Ovary (tissue), 9 donors: ENCODE measurements around the gene RIOX2. TPM values are rescaled to one million over a fixed set of nuclear protein-coding genes. Genes with fewer than 3 reads are reported as not detected.

ENCODE experiments used
- DNase-seq, 5 donors: peaks; one replicate each; pipeline ENCODE4 v3.0.0-alpha.2; 2019 to 2020
- H3K27ac ChIP-seq, 2 donors: fragments of 200-600 bp; one replicate each; pipeline versions ENCODE4 v1.5.1 to v1.8.0; 2019 to 2022
- H3K27me3 ChIP-seq: fragments of 200-600 bp; one replicate; pipeline ENCODE4 v1.8.0; 2022
- H3K36me3 ChIP-seq: fragments of 200-600 bp; sonication (generic); one replicate; pipeline ENCODE4 v1.5.1; 2019
- H3K4me1 ChIP-seq: one replicate; pipeline ENCODE4 v1.8.1; 2013; ENCODE audit warnings: mild to moderate bottlenecking, moderate library complexity; ENCODE audit not compliant: insufficient read depth
- H3K4me3 ChIP-seq: fragments of 200-600 bp; sonication (generic); one replicate; pipeline ENCODE4 v1.5.1; 2017
- H3K9me3 ChIP-seq, 2 donors: fragments of 200-600 bp in 1 of 2; sonication (generic) in 1 of 2; one replicate each; pipeline versions ENCODE4 v1.5.1 to v1.8.1; 2013 to 2019; ENCODE audit warnings: mild to moderate bottlenecking in 1 of 2, moderate library complexity in 1 of 2
- CTCF ChIP-seq, 3 donors: fragments of 450-650 bp in 2 of 3; fragments of 200-600 bp in 1 of 3; IDR thresholded peaks; one replicate each; pipeline versions ENCODE4 v1.5.1 to v1.8.0; 2016 to 2022; ENCODE audit warnings: antibody characterized with exemption in 3 of 3, mild to moderate bottlenecking in 1 of 3
- EP300 ChIP-seq: sonication (generic); formaldehyde crosslinking; IDR thresholded peaks from one replicate; pipeline ENCODE4 v1.6.1; 2017; ENCODE audit warnings: antibody characterized with exemption
- POLR2A ChIP-seq: fragments of 450-650 bp; IDR thresholded peaks from one replicate; pipeline ENCODE4 v1.6.1; 2017; ENCODE audit warnings: antibody characterized with exemption, mild to moderate bottlenecking, moderate library complexity
- WGBS, 3 donors: extraction: QIAGEN DNeasy Blood & Tissue Kit in 1 of 3; methylation state at CpG; one replicate each; pipeline versions ENCODE4 v1.1.5 to v1.1.7; 2013 to 2017; 5-methylcytosine and 5-hydroxymethylcytosine counted together
- intact Hi-C, 4 donors: fragments of 100-400 bp; cut with DNase I; formaldehyde crosslinking; loops; one replicate each; pipeline versions ENCODE4 v1.11.0 to v1.15.1; 2022 to 2023
- polyA plus RNA-seq, 2 donors: library from polyadenylated mRNA; stranded (reverse); fragments of 200-250 nt in 1 of 2; fragments of 350-450 nt in 1 of 2; fragmentation: Illumina TruSeq in 1 of 2; extraction: RNeasy Lipid Tissue Mini Kit (QIAGEN cat#74804) in 1 of 2; gene quantifications; one replicate each; pipeline ENCODE4 v1.2.3, GENCODE V29; 2013 to 2014
- total RNA-seq, 7 donors: library from RNA; depleted of rRNA in 2 of 7; stranded (reverse); fragments of >200 nt in 2 of 7; fragmentation: NEBNext Ultra II Directional in 3 of 7; extraction: Animal tissue kit (Norgen Biotek cat#: 25700) in 3 of 7; gene quantifications; one replicate each; pipeline versions ENCODE4 v1.1.0 to v1.2.4, GENCODE V29; 2016 to 2023
- donor health status: DM: no; HTN: no; CAD: no; lungs with moderate emphysema.
- donor health status: DM: no; HTN: no; CAD: no.
- donor health status: Bipolar disorder and iron deficiency.
- donor health status: DM: yes; HTN: yes; CAD: no.
- donor health status: DM: no; HTN: no; CAD: no.
- donor health status: DM: yes; HTN: yes; CAD: no.

Gene RIOX2
- total and polyA plus RNA-seq, 9 donors, result 10.3 to 36.7 (median 22.7) TPM

- H3K4me1 ChIP-seq, result no peaks in the 10 kb centered on the region
- H3K36me3 ChIP-seq, result no peaks in the 10 kb centered on the region
- no peak overlapping the region for H3K4me3 ChIP-seq
- H3K27me3 ChIP-seq, result no peaks in the 10 kb centered on the region
- no peaks in the 10 kb centered on the region for H3K9me3 ChIP-seq
- intact Hi-C loops, result no loop called here
- WGBS, 3 donors, result 29 to 39% (median 30%) methylated on average over 1 of the region's 1 CpG
- no peak for DNase-seq
- no peak overlapping the region for H3K27ac ChIP-seq
- TF ChIP-seq CTCF (IDR thresholded peaks at IDR 0.05) (no peak), EP300 (no peak), POLR2A (no peak)
Observed at GRCh38 chr3:97999994-98000393, 27.8 kb upstream of the RIOX2 start.

GRCh38 chr3:97999103-97999502 is 26.9 kb upstream of the RIOX2 start:
- H3K36me3 ChIP-seq, result no peaks in the 10 kb centered on the region
- intact Hi-C loops, result no loop called here
- DNase-seq, result no peak
- no peak overlapping the region for H3K4me3 ChIP-seq
- 66 to 71% (median 71%) methylated on average over 5 of the region's 5 CpGs for WGBS, 3 donors
- H3K27ac ChIP-seq, result no peak overlapping the region
- no peaks in the 10 kb centered on the region for H3K27me3 ChIP-seq
- H3K9me3 ChIP-seq, result no peaks in the 10 kb centered on the region
- H3K4me1 ChIP-seq, result no peaks in the 10 kb centered on the region
- TF ChIP-seq EP300 (no peak), CTCF (IDR thresholded peaks at IDR 0.05) (no peak), POLR2A (no peak)

GRCh38 chr3:97996988-97997387 is 24.8 kb upstream of the RIOX2 start:
- TF ChIP-seq CTCF (IDR thresholded peaks at IDR 0.05) (no peak), POLR2A (no peak), EP300 (no peak)
- WGBS, 3 donors, result 84 to 90% (median 85%) methylated on average over 4 of the region's 4 CpGs
- Histone ChIP-seq H3K36me3 (no peaks in the 10 kb centered on the region), H3K27me3 (no peaks in the 10 kb centered on the region), H3K4me1 (no peaks in the 10 kb centered on the region), H3K4me3 (no peak overlapping the region), H3K9me3 (no peaks in the 10 kb centered on the region), H3K27ac (no peak overlapping the region)
- DNase-seq, result no peak
- intact Hi-C loops, result no loop called here

GRCh38 chr3:97994328-97994945 is 22.2 kb upstream of the RIOX2 start:
- intact Hi-C loops, result no loop called here
- DNase-seq, result no peak
- Histone ChIP-seq H3K4me3 (no peak overlapping the region), H3K27ac (no peak overlapping the region), H3K4me1 (no peaks in the 10 kb centered on the region), H3K9me3 (no peaks in the 10 kb centered on the region), H3K36me3 (no peaks in the 10 kb centered on the region), H3K27me3 (no peaks in the 10 kb centered on the region)
- no peak for TF ChIP-seq CTCF (IDR thresholded peaks at IDR 0.05)
- TF ChIP-seq EP300, result no peak
- TF ChIP-seq POLR2A, result no peak
- WGBS, 3 donors, result 84 to 88% (median 87%) methylated on average over 2 of the region's 2 CpGs
